Epidermal melanocyte (primary cell): ENCODE results near the gene CLIC6.

ENCODE experiments used
- DNase-seq: peaks from one replicate; pipeline ENCODE4 v3.0.0; 2011; ENCODE audit warnings: low spot score; ENCODE audit not compliant: insufficient read length

CLIC6 gene

GRCh38 chr21:34766862-34767261 is 98.1 kb downstream of the CLIC6 start:
- no peak for DNase-seq
